Skeletal muscle satellite cell (primary cell): ENCODE measurements around the gene IGSF9B.

ENCODE experiments used
- H3K27me3 ChIP-seq: 2 replicates; pipeline ENCODE4 v1.7.0; 2013; ENCODE audit warnings: low read length; ENCODE audit not compliant: control insufficient read depth, insufficient read depth
- H3K36me3 ChIP-seq: 2 replicates; pipeline ENCODE4 v1.7.0; 2013; ENCODE audit warnings: mild to moderate bottlenecking, control low read depth, low read length; ENCODE audit not compliant: insufficient read depth
- H3K4me1 ChIP-seq: 2 replicates; pipeline ENCODE4 v1.7.0; 2013; ENCODE audit warnings: low read length; ENCODE audit not compliant: control insufficient read depth, insufficient read depth
- H3K4me2 ChIP-seq: 2 replicates; pipeline ENCODE4 v1.7.0; 2013; ENCODE audit warnings: mild to moderate bottlenecking, low read length
- H3K4me3 ChIP-seq: 2 replicates; pipeline ENCODE4 v1.7.0; 2013; ENCODE audit warnings: low read length
- H3K9ac ChIP-seq: 2 replicates; pipeline ENCODE4 v1.7.0; 2013; ENCODE audit warnings: mild to moderate bottlenecking, low read depth, low read length, moderate library complexity
- H3K9me3 ChIP-seq: replicated peaks from 2 replicates; pipeline ENCODE4 v1.7.0; 2013; ENCODE audit warnings: mild to moderate bottlenecking, control low read depth, low read length

Gene IGSF9B

GRCh38 chr11:133966921-133967598, 10.3 kb upstream of the IGSF9B start:
- no peak overlapping the region for H3K4me3 ChIP-seq
- peaks cover 7% of the 10 kb centered on the region for H3K27me3 ChIP-seq
- no peaks in the 10 kb centered on the region for H3K9me3 ChIP-seq
- no peaks in the 10 kb centered on the region for H3K4me1 ChIP-seq
- H3K36me3 ChIP-seq, result no peaks in the 10 kb centered on the region
- no peak overlapping the region for H3K9ac ChIP-seq
- peak overlapping the region; percentile 32 for H3K4me2 ChIP-seq

DNA sequence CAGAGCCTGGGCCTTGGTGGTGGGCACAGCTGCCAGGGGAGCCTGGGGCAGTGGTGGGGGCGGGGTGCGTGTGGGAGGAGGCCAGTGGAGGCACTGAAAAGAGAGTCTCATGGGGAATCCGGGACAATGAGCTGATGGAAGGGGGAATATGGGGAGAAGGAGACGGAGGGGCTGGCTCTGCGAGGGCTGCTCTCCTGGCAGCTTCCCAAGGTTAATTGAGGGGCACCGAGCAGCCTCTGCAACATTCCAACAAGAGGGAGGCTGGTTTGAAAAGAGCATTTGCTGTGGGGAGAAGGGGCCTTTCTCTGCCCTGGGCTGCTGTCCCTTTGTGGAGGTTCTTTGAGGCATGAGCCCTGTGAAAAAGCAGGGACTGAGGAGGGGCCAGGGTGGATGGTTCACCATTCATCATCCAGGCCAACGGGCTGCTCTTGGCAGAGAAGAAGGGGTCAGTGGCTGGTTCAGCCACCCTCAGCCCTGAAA, 9.4 kb upstream of the IGSF9B start:
- Histone ChIP-seq H3K9me3 (no peaks in the 10 kb centered on the region), H3K4me1 (no peaks in the 10 kb centered on the region), H3K4me2 (no peak overlapping the region), H3K36me3 (no peaks in the 10 kb centered on the region), H3K4me3 (no peak overlapping the region), H3K27me3 (peaks cover 7% of the 10 kb centered on the region), H3K9ac (no peak overlapping the region)

GRCh38 chr11:133965031-133965601, 8.3 kb upstream of the IGSF9B start:
- Histone ChIP-seq H3K4me3 (no peak overlapping the region), H3K4me1 (no peaks in the 10 kb centered on the region), H3K4me2 (no peak overlapping the region), H3K27me3 (peaks cover 7% of the 10 kb centered on the region), H3K9me3 (no peaks in the 10 kb centered on the region), H3K36me3 (no peaks in the 10 kb centered on the region), H3K9ac (no peak overlapping the region)

DNA sequence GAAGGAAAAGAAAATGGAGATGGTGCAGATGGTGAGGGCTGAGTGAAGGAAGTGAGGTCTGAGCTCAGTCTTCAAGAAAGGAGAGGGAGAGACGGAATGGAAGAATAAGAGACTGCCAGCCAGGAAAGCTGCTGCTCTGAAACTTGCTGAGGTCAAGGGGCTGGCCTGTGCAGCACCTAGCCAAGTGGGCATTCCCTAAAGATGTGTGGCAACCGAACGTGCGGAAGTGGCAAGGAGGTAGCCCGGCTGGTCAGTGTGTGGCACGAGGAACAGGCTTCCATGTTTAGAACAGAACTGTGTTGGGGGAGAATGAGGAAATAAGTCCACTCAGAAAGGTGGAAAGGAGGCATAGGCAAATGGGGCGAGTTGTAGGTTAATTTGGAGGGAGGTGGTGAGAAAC, 7.6 kb upstream of the IGSF9B start:
- peaks cover 4% of the 10 kb centered on the region for H3K27me3 ChIP-seq
- H3K36me3 ChIP-seq, result no peaks in the 10 kb centered on the region
- no peak overlapping the region for H3K4me2 ChIP-seq

GRCh38 chr11:133961890-133962289, 5.1 kb upstream of the IGSF9B start:
- Histone ChIP-seq H3K4me1 (no peaks in the 10 kb centered on the region), H3K9ac (no peak overlapping the region), H3K36me3 (no peaks in the 10 kb centered on the region), H3K4me3 (no peak overlapping the region), H3K4me2 (no peak overlapping the region), H3K9me3 (no peaks in the 10 kb centered on the region), H3K27me3 (peaks cover 29% of the 10 kb centered on the region)

More for the DNA sequence above, 7.6 kb upstream of the IGSF9B start:
- Histone ChIP-seq H3K9ac (no peak overlapping the region), H3K9me3 (no peaks in the 10 kb centered on the region), H3K4me1 (no peaks in the 10 kb centered on the region), H3K4me3 (no peak overlapping the region)

- H3K36me3 ChIP-seq, result no peaks in the 10 kb centered on the region
- H3K27me3 ChIP-seq, result peaks cover 61% of the 10 kb centered on the region
- no peak overlapping the region for H3K9ac ChIP-seq
- H3K4me2 ChIP-seq, result no peak overlapping the region
- no peak overlapping the region for H3K4me3 ChIP-seq
- H3K4me1 ChIP-seq, result no peaks in the 10 kb centered on the region
- no peaks in the 10 kb centered on the region for H3K9me3 ChIP-seq
These were observed 1.1 kb upstream of the IGSF9B start for GRCh38 chr11:133957900-133958299.

DNA sequence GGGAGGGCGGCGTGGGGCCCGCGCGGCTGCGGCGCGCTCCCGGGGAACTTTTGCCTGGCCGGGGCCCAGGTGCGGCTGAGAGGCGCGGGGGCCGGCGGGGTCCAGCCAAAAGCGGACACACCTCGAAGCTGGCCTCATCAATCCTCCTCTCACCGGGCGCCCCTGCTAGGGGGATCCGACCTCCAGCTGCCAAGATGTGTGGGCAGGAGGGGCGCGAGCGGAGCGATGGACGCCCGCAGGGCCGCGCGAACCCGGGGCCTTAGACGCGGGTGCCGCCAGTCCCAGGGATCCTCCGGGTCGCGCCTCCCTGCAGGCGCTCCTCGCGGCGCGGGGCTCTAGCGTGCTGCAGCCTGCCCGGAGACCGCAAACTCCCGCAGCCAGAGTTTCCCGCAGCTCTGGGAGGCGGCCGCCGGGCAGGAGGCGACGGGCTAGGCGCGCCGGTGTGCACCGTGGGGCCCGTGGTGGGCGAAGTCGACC, 785 bp downstream of the IGSF9B start:
- peaks cover 75% of the 10 kb centered on the region for H3K27me3 ChIP-seq
- H3K4me3 ChIP-seq, result no peak overlapping the region
- no peak overlapping the region for H3K9ac ChIP-seq

DNA sequence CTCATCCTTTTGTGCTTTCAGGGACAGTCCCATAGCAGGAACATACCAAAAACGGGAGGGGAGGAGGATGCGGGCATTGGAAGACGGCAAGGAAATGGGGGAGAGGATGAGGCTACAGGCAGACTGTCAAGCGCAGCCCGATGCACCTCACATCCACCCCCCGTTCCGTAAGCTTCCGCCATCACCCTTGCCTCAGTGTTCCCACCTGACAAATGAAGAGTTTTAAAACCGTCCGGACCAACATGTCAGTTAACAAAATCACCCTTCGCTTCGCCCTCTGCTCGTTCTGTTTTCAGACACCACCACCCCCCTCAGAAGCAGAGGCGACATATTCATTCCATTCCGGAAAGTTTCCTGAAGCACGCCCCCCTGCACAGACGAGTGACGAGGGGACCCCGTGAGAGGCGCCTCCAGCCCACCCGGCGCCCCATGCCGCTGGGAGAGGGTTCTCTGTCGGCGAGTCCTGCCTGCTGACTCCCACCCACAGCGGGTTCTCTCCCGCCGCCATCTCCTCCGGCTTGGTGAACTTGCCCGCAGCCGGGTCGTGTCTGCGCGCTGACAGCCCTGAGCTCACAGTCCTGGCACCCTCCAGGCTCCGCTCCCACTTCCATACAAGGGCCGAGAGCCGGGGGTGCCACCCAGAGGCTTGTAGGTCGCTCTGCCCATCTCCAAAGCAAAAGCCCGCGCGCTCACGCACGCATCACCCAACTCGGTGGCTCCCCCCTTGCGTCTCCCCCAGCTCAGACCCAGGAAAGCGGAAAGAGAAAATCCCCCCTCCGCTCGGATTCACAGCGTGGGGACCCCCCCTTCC, 1.5 kb downstream of the IGSF9B start:
- peaks cover 82% of the 10 kb centered on the region for H3K27me3 ChIP-seq
- peaks cover 3% of the 10 kb centered on the region for H3K4me1 ChIP-seq
- H3K4me2 ChIP-seq, result no peak overlapping the region
- H3K4me3 ChIP-seq, result no peak overlapping the region
- no peak overlapping the region for H3K9ac ChIP-seq
- no peaks in the 10 kb centered on the region for H3K36me3 ChIP-seq
- H3K9me3 ChIP-seq, result no peaks in the 10 kb centered on the region

More for the DNA sequence above, 785 bp downstream of the IGSF9B start:
- Histone ChIP-seq H3K4me2 (peak overlapping the region; percentile 25), H3K9me3 (no peaks in the 10 kb centered on the region), H3K36me3 (no peaks in the 10 kb centered on the region), H3K4me1 (peaks cover 3% of the 10 kb centered on the region)

DNA sequence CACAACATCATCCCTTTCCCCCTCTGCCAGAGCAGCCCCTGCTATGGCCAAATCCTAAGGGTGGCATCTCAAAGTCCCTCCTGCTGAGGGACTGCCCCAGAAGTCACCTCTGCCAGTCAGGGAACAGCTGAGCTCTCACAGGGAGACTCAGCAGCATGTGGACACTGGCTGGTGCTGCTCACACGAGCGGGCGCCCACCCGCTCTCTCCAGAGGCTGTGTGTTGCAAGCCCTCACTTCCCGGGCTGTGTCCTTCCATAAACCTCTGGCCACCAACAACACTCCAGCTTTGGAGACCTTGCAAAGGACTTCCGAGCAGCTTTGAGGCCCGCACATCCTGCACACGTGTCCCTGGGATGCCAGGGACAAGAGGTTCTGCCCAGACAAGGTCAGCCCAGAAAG, 2.8 kb downstream of the IGSF9B start:
- Histone ChIP-seq H3K36me3 (no peaks in the 10 kb centered on the region), H3K9ac (no peak overlapping the region), H3K4me3 (no peak overlapping the region), H3K4me1 (peaks cover 3% of the 10 kb centered on the region), H3K27me3 (peaks cover 78% of the 10 kb centered on the region), H3K9me3 (no peaks in the 10 kb centered on the region), H3K4me2 (no peak overlapping the region)

- no peaks in the 10 kb centered on the region for H3K9me3 ChIP-seq
- no peak overlapping the region for H3K9ac ChIP-seq
- peaks cover 3% of the 10 kb centered on the region for H3K4me1 ChIP-seq
- no peak overlapping the region for H3K4me2 ChIP-seq
- peaks cover 73% of the 10 kb centered on the region for H3K27me3 ChIP-seq
- H3K4me3 ChIP-seq, result no peak overlapping the region
- H3K36me3 ChIP-seq, result no peaks in the 10 kb centered on the region
These were observed 3.2 kb downstream of the IGSF9B start for GRCh38 chr11:133953547-133953946.
